IMR-90 (cell line): ENCODE measurements around the gene FLT3. TPM values are rescaled to one million over a fixed set of nuclear protein-coding genes. Genes with fewer than 3 reads are reported as not detected.

Experiments
- ATAC-seq: fragments of 200-7000 bp; cut with Tn5 transposase; 2 replicates; pipeline ENCODE4 v1.9.1; 2020; ENCODE audit warnings: low read depth, mild to moderate bottlenecking, moderate library complexity
- BruUV-seq: library from RNA; stranded (reverse); fragments of 400-500 nt; replicated peaks from 2 replicates; lab custom pipeline; 2021; lab: Mats Ljungman, UMichigan
- CTCF ChIA-PET: fragments of 300-600 bp; formaldehyde crosslinking; extraction: SDS; loops from one replicate; lab custom pipeline; 2021; ENCODE audit warnings: antibody characterized with exemption; lab: Yijun Ruan, JAX
- POLR2A ChIA-PET: fragments of 300-600 bp; sonication (Branson Sonifier 250); formaldehyde crosslinking; loops from one replicate; lab custom pipeline; 2022; ENCODE audit warnings: antibody characterized with exemption; ENCODE audit not compliant: unreplicated experiment; lab: Charles Lee
- DNase-seq: peaks from one replicate; pipeline ENCODE4 v3.0.0; 2013
- H2AFZ ChIP-seq: replicated peaks from 2 replicates; pipeline ENCODE3; 2013; ENCODE audit warnings: low read length, mild to moderate bottlenecking; ENCODE audit not compliant: poor library complexity
- H2AK5ac ChIP-seq: 2 replicates; pipeline ENCODE4 v1.6.1; 2013; ENCODE audit warnings: low read depth, low read length, inconsistent platforms
- H2AK9ac ChIP-seq: replicated peaks from 2 replicates; pipeline ENCODE3; 2013; ENCODE audit warnings: mild to moderate bottlenecking, low read depth, low read length, moderate library complexity; ENCODE audit not compliant: poor library complexity
- H2BK120ac ChIP-seq: 2 replicates; pipeline ENCODE4 v1.6.1; 2013; ENCODE audit warnings: low read depth, low read length, inconsistent platforms
- H2BK15ac ChIP-seq: 3 replicates; pipeline ENCODE4 v1.6.1; 2013; ENCODE audit warnings: low read depth, low read length, inconsistent platforms
- H2BK20ac ChIP-seq: 2 replicates; pipeline ENCODE4 v1.6.1; 2013; ENCODE audit warnings: low read depth, mild to moderate bottlenecking, inconsistent platforms, low read length, moderate library complexity
- H2BK5ac ChIP-seq: 2 replicates; pipeline ENCODE4 v1.6.1; 2013; ENCODE audit warnings: mild to moderate bottlenecking, low read depth, low read length, inconsistent platforms; ENCODE audit not compliant: poor library complexity, severe bottlenecking
- H3K14ac ChIP-seq: replicated peaks from 2 replicates; pipeline ENCODE4 v1.6.1; 2013; ENCODE audit warnings: low read depth, low read length, inconsistent platforms
- H3K18ac ChIP-seq: 2 replicates; pipeline ENCODE4 v1.6.1; 2013; ENCODE audit warnings: low read depth, low read length, control low read depth
- H3K23ac ChIP-seq: 2 replicates; pipeline ENCODE4 v1.6.1; 2013; ENCODE audit warnings: low read depth, low read length, inconsistent platforms
- H3K27ac ChIP-seq: 2 replicates; pipeline ENCODE4 v1.5.1; 2013; ENCODE audit warnings: mild to moderate bottlenecking, control low read depth, low read length; ENCODE audit not compliant: insufficient read depth
- H3K27me3 ChIP-seq: 2 replicates; pipeline ENCODE4 v1.6.1; 2013; ENCODE audit warnings: low read length; ENCODE audit not compliant: control insufficient read depth, insufficient read depth
- H3K36me3 ChIP-seq: 2 replicates; pipeline ENCODE4 v1.6.1; 2013; ENCODE audit warnings: low read length, mixed read lengths; ENCODE audit not compliant: control insufficient read depth, insufficient read depth
- H3K4ac ChIP-seq: 2 replicates; pipeline ENCODE4 v1.6.1; 2013; ENCODE audit warnings: low read depth, low read length, inconsistent platforms
- H3K4me1 ChIP-seq: 2 replicates; pipeline ENCODE4 v1.6.1; 2013; ENCODE audit warnings: low read length, mixed read lengths; ENCODE audit not compliant: control insufficient read depth, insufficient read depth
- H3K4me2 ChIP-seq: 2 replicates; pipeline ENCODE4 v1.6.1; 2013; ENCODE audit warnings: low read depth, mild to moderate bottlenecking, control low read depth, low read length, moderate library complexity
- H3K4me3 ChIP-seq: 2 replicates; pipeline ENCODE4 v1.5.1; 2013; ENCODE audit warnings: low read depth, mild to moderate bottlenecking, control low read depth, low read length, moderate library complexity; ENCODE audit not compliant: insufficient read depth
- H3K56ac ChIP-seq: 2 replicates; pipeline ENCODE4 v1.6.1; 2013; ENCODE audit warnings: low read length, inconsistent platforms; ENCODE audit not compliant: insufficient read depth; ENCODE audit errors: extremely low read depth
- H3K79me1 ChIP-seq, 2 experiments: 2 replicates each; pipeline ENCODE4 v1.6.1; 2013; ENCODE audit warnings: low read length in 2 of 2, inconsistent platforms in 1 of 2, low read depth in 1 of 2
- H3K9ac ChIP-seq: 2 replicates; pipeline ENCODE4 v1.6.1; 2013; ENCODE audit warnings: low read depth, low read length, control low read depth
- H3K9me1 ChIP-seq: 2 replicates; pipeline ENCODE4 v1.6.1; 2013; ENCODE audit warnings: low read length, inconsistent platforms; ENCODE audit not compliant: insufficient read depth
- H3K9me3 ChIP-seq: 2 replicates; pipeline ENCODE4 v1.6.1; 2013; ENCODE audit warnings: low read length; ENCODE audit not compliant: control insufficient read depth, insufficient read depth
- H4K20me1 ChIP-seq: 2 replicates; pipeline ENCODE4 v1.6.1; 2013; ENCODE audit warnings: low read length, inconsistent platforms; ENCODE audit not compliant: insufficient read depth
- H4K5ac ChIP-seq: 2 replicates; pipeline ENCODE4 v1.6.1; 2013; ENCODE audit warnings: mild to moderate bottlenecking, low read depth, low read length, control low read depth
- H4K8ac ChIP-seq, 2 experiments: 2 replicates each; pipeline ENCODE4 v1.6.1; 2013; ENCODE audit warnings: low read depth in 2 of 2, low read length in 2 of 2, control low read depth in 1 of 2, inconsistent platforms in 1 of 2
- H4K91ac ChIP-seq: 2 replicates; pipeline ENCODE4 v1.6.1; 2013; ENCODE audit warnings: low read depth, low read length, inconsistent platforms; ENCODE audit not compliant: insufficient read depth
- CEBPB ChIP-seq: IDR thresholded peaks from 2 replicates; pipeline ENCODE4 v1.6.1; 2012; ENCODE audit warnings: low read depth, low read length, improper control_type of control experiment
- CHD1 ChIP-seq: IDR thresholded peaks from 2 replicates; pipeline ENCODE4 v1.6.1; 2012; ENCODE audit warnings: low read depth, low read length, improper control_type of control experiment
- FOS ChIP-seq: fragments of 150-350 bp; IDR thresholded peaks from 2 replicates; pipeline ENCODE4 v1.6.1; 2016; ENCODE audit warnings: low read depth, low read length
- MAZ ChIP-seq: IDR thresholded peaks from 2 replicates; pipeline ENCODE4 v1.6.1; 2012; ENCODE audit warnings: low read depth, mild to moderate bottlenecking, low read length, improper control_type of control experiment, moderate library complexity, borderline replicate concordance
- POLR2A ChIP-seq: IDR thresholded peaks from 2 replicates; pipeline ENCODE4 v1.6.1; 2012; ENCODE audit warnings: mild to moderate bottlenecking, low read depth, low read length
- RAD21 ChIP-seq: IDR thresholded peaks from 2 replicates; pipeline ENCODE4 v1.6.1; 2012; ENCODE audit warnings: low read length, improper control_type of control experiment
- SMC3 ChIP-seq: fragments of 150-350 bp; IDR thresholded peaks from 2 replicates; pipeline ENCODE4 v1.6.1; 2016; ENCODE audit warnings: low read depth, mild to moderate bottlenecking, antibody characterized with exemption, low read length, moderate library complexity
- WGBS, 2 experiments: methylation state at CpG; one replicate each; pipeline versions ENCODE4 v1.1.5 to v1.1.7; 2013; ENCODE audit warnings: missing lambda C conversion rate in 2 of 2; ENCODE audit not compliant: insufficient read length in 1 of 2; ENCODE audit errors: extremely low coverage in 2 of 2; 5-methylcytosine and 5-hydroxymethylcytosine counted together
- dilution Hi-C: fragments of 300-500 bp; cut with HindIII; formaldehyde crosslinking; loops from one replicate; pipeline ENCODE4 v1.14.3; 2018; ENCODE audit warnings: low sequenced_read_pairs; ENCODE audit not compliant: unreplicated experiment
- in situ Hi-C: fragments of 300-500 bp; cut with MboI; formaldehyde crosslinking; loops from 3 replicates; pipeline ENCODE4 v1.14.3; 2019; ENCODE audit warnings: low sequenced_read_pairs, inconsistent platforms, mixed read lengths
- intact Hi-C: fragments of 100-400 bp; cut with micrococcal nuclease; formaldehyde crosslinking; loops from 2 replicates; pipeline ENCODE4 v1.10.0; 2022
- polyA plus RNA-seq, 3 experiments: library from polyadenylated mRNA; depleted of rRNA; stranded (reverse); fragments of >200 nt; gene quantifications; 2 replicates each; pipeline ENCODE4 v1.2.3, GENCODE V29; 2012; ENCODE audit warnings: low replicate concordance in 1 of 3
- total RNA-seq: library from RNA; depleted of rRNA; stranded (reverse); fragments of >200 nt; gene quantifications from 2 replicates; pipeline ENCODE4 v1.2.3, GENCODE V29; 2012
- TF ChIP-seq, protein P1 (sequence below): fragments of 150-350 bp; IDR thresholded peaks from 2 replicates; pipeline ENCODE4 v1.6.1; 2017; ENCODE audit warnings: mild to moderate bottlenecking, antibody characterized with exemption, low read length, low read depth
- TF ChIP-seq, protein P2 (sequence below): fragments of 150-350 bp; IDR thresholded peaks from 2 replicates; pipeline ENCODE4 v1.6.1; 2016; ENCODE audit warnings: low read depth, mild to moderate bottlenecking, low read length, moderate library complexity, borderline replicate concordance

The FLT3 gene
- total and polyA plus RNA-seq, 2 of the 4 experiments (the other 2 are of a cell fraction) = not detected

DNA sequence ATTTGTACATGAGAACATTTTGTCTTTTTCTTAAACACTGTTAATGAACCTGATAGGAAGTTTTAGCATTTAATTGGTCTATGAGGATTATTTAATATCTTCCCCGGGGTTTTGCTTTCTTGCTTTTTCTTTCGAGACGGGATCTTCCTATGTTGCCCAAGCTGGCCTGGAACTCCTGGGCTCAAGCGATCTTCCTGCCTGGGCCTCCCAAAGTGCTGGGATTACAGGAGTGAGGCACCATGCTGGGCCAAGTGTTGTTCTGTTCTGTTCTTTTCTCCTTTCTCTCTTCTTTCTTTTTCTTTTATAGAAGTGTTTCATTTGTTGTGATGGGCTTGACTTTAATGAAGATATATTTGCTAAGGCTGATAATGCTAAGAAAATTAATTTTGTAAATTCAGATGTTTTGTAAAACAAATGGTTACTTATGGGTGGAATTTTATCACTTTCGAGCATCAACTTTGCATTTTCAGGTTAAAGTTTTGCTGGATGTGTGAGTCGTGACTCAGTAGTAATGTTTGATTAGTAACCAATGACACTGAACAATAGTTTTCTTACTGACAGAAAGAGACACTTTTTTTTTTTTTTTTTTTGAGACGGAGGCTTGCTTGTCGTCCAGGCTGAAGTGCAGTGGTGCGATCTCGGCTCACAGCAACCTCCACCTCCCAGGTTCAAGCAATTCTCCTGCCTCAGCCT is 40.2 kb upstream of the FLT3 start:
- peak overlapping the region; percentile 29; the same call in 1 of the 2 replicates for H3K9ac ChIP-seq
- DNase-seq = peak; percentile 8
- no TSS peak for BruUV-seq

More for the DNA sequence above, 40.2 kb upstream of the FLT3 start:
- no peak for ATAC-seq
- no peaks in the 10 kb centered on the region for H3K9me3 ChIP-seq
- no peak overlapping the region for H3K27ac ChIP-seq
- no peak overlapping the region for H3K4ac ChIP-seq
- TF ChIP-seq RAD21 = no peak
- TF ChIP-seq SMC3 = no peak
- TF ChIP-seq CEBPB = no peak
- TF ChIP-seq, protein P1, sequence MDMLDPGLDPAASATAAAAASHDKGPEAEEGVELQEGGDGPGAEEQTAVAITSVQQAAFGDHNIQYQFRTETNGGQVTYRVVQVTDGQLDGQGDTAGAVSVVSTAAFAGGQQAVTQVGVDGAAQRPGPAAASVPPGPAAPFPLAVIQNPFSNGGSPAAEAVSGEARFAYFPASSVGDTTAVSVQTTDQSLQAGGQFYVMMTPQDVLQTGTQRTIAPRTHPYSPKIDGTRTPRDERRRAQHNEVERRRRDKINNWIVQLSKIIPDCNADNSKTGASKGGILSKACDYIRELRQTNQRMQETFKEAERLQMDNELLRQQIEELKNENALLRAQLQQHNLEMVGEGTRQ = no peak
- TF ChIP-seq MAZ = no peak
- no peak for TF ChIP-seq FOS
- TF ChIP-seq, protein P2, sequence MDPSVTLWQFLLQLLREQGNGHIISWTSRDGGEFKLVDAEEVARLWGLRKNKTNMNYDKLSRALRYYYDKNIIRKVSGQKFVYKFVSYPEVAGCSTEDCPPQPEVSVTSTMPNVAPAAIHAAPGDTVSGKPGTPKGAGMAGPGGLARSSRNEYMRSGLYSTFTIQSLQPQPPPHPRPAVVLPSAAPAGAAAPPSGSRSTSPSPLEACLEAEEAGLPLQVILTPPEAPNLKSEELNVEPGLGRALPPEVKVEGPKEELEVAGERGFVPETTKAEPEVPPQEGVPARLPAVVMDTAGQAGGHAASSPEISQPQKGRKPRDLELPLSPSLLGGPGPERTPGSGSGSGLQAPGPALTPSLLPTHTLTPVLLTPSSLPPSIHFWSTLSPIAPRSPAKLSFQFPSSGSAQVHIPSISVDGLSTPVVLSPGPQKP = no peak
- TF ChIP-seq POLR2A = no peak
- TF ChIP-seq CHD1 = no peak
- peaks cover 5% of the 10 kb centered on the region for H3K4me1 ChIP-seq
- WGBS, 2 experiments = no CpG with 5 or more reads among the region's 10 CpGs
- no peak overlapping the region for H3K4me3 ChIP-seq
- intact Hi-C loops = loop anchor here (5.0 kb wide), 2 partner anchors 37 to 82 kb away; no protein-coding TSS in a partner anchor
- H3K27me3 ChIP-seq = no peaks in the 10 kb centered on the region
- H3K79me1 ChIP-seq = peaks cover 18 to 65% of the 10 kb centered on the region in 2 experiments
- H3K36me3 ChIP-seq = no peaks in the 10 kb centered on the region
- no peak overlapping the region for H4K91ac ChIP-seq
- peak overlapping the region; percentile 97 for H3K4me2 ChIP-seq
- H2BK20ac ChIP-seq = no peak overlapping the region
- H3K14ac ChIP-seq = no peak overlapping the region
- ChIA-PET CTCF (no interaction called here), POLR2A (interaction anchor here (0.6 to 0.7 kb wide), 2 partner anchors 499 to 1424 kb away, joined by 3 read pairs; no protein-coding TSS in a partner anchor)
- no peak overlapping the region for H2AFZ ChIP-seq
- no peak overlapping the region for H3K56ac ChIP-seq
- no peak overlapping the region for H3K18ac ChIP-seq
- in situ Hi-C loops = no loop called here
- H2BK15ac ChIP-seq = no peak overlapping the region
- no peak overlapping the region for H2AK5ac ChIP-seq
- H2BK5ac ChIP-seq = no peak overlapping the region
- H4K5ac ChIP-seq = no peak overlapping the region
- H3K9me1 ChIP-seq = peaks cover 3% of the 10 kb centered on the region; the same call in 1 of the 2 replicates
- dilution Hi-C loops = no loop called here
- H2AK9ac ChIP-seq = no peak overlapping the region
- no peak overlapping the region for H3K23ac ChIP-seq
- no peak overlapping the region for H4K8ac ChIP-seq
- H4K20me1 ChIP-seq = peaks cover 56% of the 10 kb centered on the region
- no peak overlapping the region for H2BK120ac ChIP-seq
